MM.1S (cell line): ENCODE data around the gene CACUL1.
"Not testable (repeated sequence)": the region's sequence is repeated elsewhere in the genome, so short reads cannot be mapped to it uniquely, and the experiment has no call there.

Experiments used
- DNase-seq: peaks from one replicate; pipeline ENCODE4 v3.0.0-alpha.2; 2015
- H2AFZ ChIP-seq: fragments of 300-600 bp; sonication (generic); 2 replicates; pipeline ENCODE4 v1.6.0; 2016; ENCODE audit warnings: antibody characterized with exemption, low read length
- H3F3A ChIP-seq: fragments of 300-600 bp; sonication (generic); 2 replicates; pipeline ENCODE4 v1.6.1; 2016; ENCODE audit warnings: mild to moderate bottlenecking, antibody characterized with exemption, low read length, moderate library complexity, mixed read lengths; ENCODE audit not compliant: insufficient read depth
- H3K27ac ChIP-seq: fragments of 300-600 bp; sonication (generic); 2 replicates; pipeline ENCODE4 v1.5.1; 2016; ENCODE audit warnings: mild to moderate bottlenecking, low read length
- H3K27me3 ChIP-seq: fragments of 300-600 bp; sonication (generic); replicated peaks from 2 replicates; pipeline ENCODE4 v1.6.0; 2016; ENCODE audit warnings: low read length; ENCODE audit not compliant: insufficient read depth
- H3K36me3 ChIP-seq: fragments of 300-600 bp; sonication (generic); replicated peaks from 2 replicates; pipeline ENCODE4 v1.6.1; 2016; ENCODE audit warnings: mild to moderate bottlenecking, low read length, mixed read lengths; ENCODE audit not compliant: insufficient read depth
- H3K4me1 ChIP-seq: fragments of 300-600 bp; sonication (generic); 2 replicates; pipeline ENCODE4 v1.6.1; 2016; ENCODE audit warnings: low read length, mixed read lengths
- H3K4me2 ChIP-seq: fragments of 300-600 bp; sonication (generic); 2 replicates; pipeline ENCODE4 v1.6.0; 2016; ENCODE audit warnings: low read depth, low read length
- H3K4me3 ChIP-seq: fragments of 300-600 bp; sonication (generic); 2 replicates; pipeline ENCODE4 v1.5.1; 2016; ENCODE audit warnings: low read length, mixed read lengths
- H3K79me2 ChIP-seq: fragments of 300-600 bp; sonication (generic); 2 replicates; pipeline ENCODE4 v1.6.1; 2016; ENCODE audit warnings: mixed run types, low read length, mixed read lengths
- H3K9ac ChIP-seq: fragments of 300-600 bp; sonication (generic); 2 replicates; pipeline ENCODE4 v1.6.1; 2016; ENCODE audit warnings: low read length, mixed read lengths
- H3K9me2 ChIP-seq: fragments of 300-600 bp; sonication (generic); replicated peaks from 2 replicates; pipeline ENCODE4 v1.6.1; 2016; ENCODE audit warnings: mild to moderate bottlenecking, low read length, mixed read lengths; ENCODE audit not compliant: insufficient read depth
- H3K9me3 ChIP-seq: fragments of 300-600 bp; sonication (generic); replicated peaks from 2 replicates; pipeline ENCODE4 v1.6.1; 2016; ENCODE audit warnings: mild to moderate bottlenecking, low read length, mixed read lengths; ENCODE audit not compliant: insufficient read depth
- H4K20me1 ChIP-seq: fragments of 300-600 bp; sonication (generic); 2 replicates; pipeline ENCODE4 v1.6.1; 2016; ENCODE audit warnings: mild to moderate bottlenecking, low read length, moderate library complexity, mixed read lengths; ENCODE audit not compliant: insufficient read depth
- CTCF ChIP-seq: fragments of 300-600 bp; sonication (generic); IDR thresholded peaks from 2 replicates; pipeline ENCODE4 v1.5.1; 2016; ENCODE audit warnings: antibody characterized with exemption, low read length, mixed read lengths
- EZH2 ChIP-seq: fragments of 300-600 bp; sonication (generic); optimal IDR thresholded peaks from 2 replicates; pipeline ENCODE3; 2017; ENCODE audit warnings: low read depth, mild to moderate bottlenecking, antibody characterized with exemption, low read length, mixed read lengths
- EZH2phosphoT487 ChIP-seq: fragments of 300-600 bp; sonication (generic); IDR thresholded peaks from 2 replicates; pipeline ENCODE4 v1.6.1; 2018; ENCODE audit warnings: antibody characterized with exemption, low read length

Gene CACUL1

GRCh38 chr10:118800920-118801319 is 46.1 kb upstream of the CACUL1 start:
- Histone ChIP-seq H3K9me3 (no peaks in the 10 kb centered on the region), H3F3A (no peaks in the 10 kb centered on the region), H3K4me3 (no peak overlapping the region), H4K20me1 (no peaks in the 10 kb centered on the region), H3K27me3 (no peaks in the 10 kb centered on the region), H3K36me3 (no peaks in the 10 kb centered on the region), H2AFZ (no peak overlapping the region), H3K4me1 (no peaks in the 10 kb centered on the region), H3K79me2 (no peaks in the 10 kb centered on the region), H3K4me2 (no peak overlapping the region), H3K9ac (no peak overlapping the region), H3K27ac (no peak overlapping the region), H3K9me2 (no peaks in the 10 kb centered on the region)
- DNase-seq, result no peak
- TF ChIP-seq EZH2phosphoT487 (no peak), EZH2 (no peak), CTCF (peak; percentile 24; the same call in 1 of the 2 replicates)

- no peak overlapping the region for H3K9ac ChIP-seq
- H3K36me3 ChIP-seq, result no peaks in the 10 kb centered on the region
- H4K20me1 ChIP-seq, result no peaks in the 10 kb centered on the region
- no peak for DNase-seq
- no peak overlapping the region for H2AFZ ChIP-seq
- no peaks in the 10 kb centered on the region for H3K4me1 ChIP-seq
- no peaks in the 10 kb centered on the region for H3F3A ChIP-seq
- H3K79me2 ChIP-seq, result no peaks in the 10 kb centered on the region
- TF ChIP-seq EZH2phosphoT487 (no peak), EZH2 (no peak), CTCF (no peak)
- no peaks in the 10 kb centered on the region for H3K9me3 ChIP-seq
- no peak overlapping the region for H3K27ac ChIP-seq
- no peak overlapping the region for H3K4me2 ChIP-seq
- no peaks in the 10 kb centered on the region for H3K9me2 ChIP-seq
- no peak overlapping the region for H3K4me3 ChIP-seq
- H3K27me3 ChIP-seq, result no peaks in the 10 kb centered on the region
These were observed 45.0 kb upstream of the CACUL1 start for GRCh38 chr10:118799777-118800176.

GRCh38 chr10:118798231-118798662 is 43.5 kb upstream of the CACUL1 start:
- TF ChIP-seq CTCF (no peak), EZH2phosphoT487 (no peak), EZH2 (no peak)
- Histone ChIP-seq H3K79me2 (no peaks in the 10 kb centered on the region), H3K9me2 (no peaks in the 10 kb centered on the region), H3K36me3 (no peaks in the 10 kb centered on the region), H3F3A (no peaks in the 10 kb centered on the region), H3K4me3 (no peak overlapping the region), H4K20me1 (no peaks in the 10 kb centered on the region), H3K27ac (no peak overlapping the region), H2AFZ (no peak overlapping the region), H3K4me2 (no peak overlapping the region), H3K9ac (no peak overlapping the region), H3K27me3 (no peaks in the 10 kb centered on the region), H3K4me1 (no peaks in the 10 kb centered on the region), H3K9me3 (no peaks in the 10 kb centered on the region)
- no peak for DNase-seq

- not testable (repeated sequence) for H3K9ac ChIP-seq, H2AFZ ChIP-seq
These were observed 40.2 kb upstream of the CACUL1 start for GRCh38 chr10:118794971-118795370.

More at GRCh38 chr10:118794971-118795370, 40.2 kb upstream of the CACUL1 start:
- H3K4me1 ChIP-seq, H3F3A ChIP-seq, H4K20me1 ChIP-seq, H3K9me2 ChIP-seq, H3K36me3 ChIP-seq, H3K79me2 ChIP-seq, DNase-seq, H3K27ac ChIP-seq, H3K4me3 ChIP-seq, H3K9me3 ChIP-seq, H3K4me2 ChIP-seq, H3K27me3 ChIP-seq: not testable (repeated sequence)
